ENCODE results near the gene PDZD4. TPM values are rescaled to one million over a fixed set of nuclear protein-coding genes. Genes with fewer than 3 reads are reported as not detected.

PDZD4 gene
- total RNA-seq, 1 experiment from 2014 or later, result 120 TPM

DNA sequence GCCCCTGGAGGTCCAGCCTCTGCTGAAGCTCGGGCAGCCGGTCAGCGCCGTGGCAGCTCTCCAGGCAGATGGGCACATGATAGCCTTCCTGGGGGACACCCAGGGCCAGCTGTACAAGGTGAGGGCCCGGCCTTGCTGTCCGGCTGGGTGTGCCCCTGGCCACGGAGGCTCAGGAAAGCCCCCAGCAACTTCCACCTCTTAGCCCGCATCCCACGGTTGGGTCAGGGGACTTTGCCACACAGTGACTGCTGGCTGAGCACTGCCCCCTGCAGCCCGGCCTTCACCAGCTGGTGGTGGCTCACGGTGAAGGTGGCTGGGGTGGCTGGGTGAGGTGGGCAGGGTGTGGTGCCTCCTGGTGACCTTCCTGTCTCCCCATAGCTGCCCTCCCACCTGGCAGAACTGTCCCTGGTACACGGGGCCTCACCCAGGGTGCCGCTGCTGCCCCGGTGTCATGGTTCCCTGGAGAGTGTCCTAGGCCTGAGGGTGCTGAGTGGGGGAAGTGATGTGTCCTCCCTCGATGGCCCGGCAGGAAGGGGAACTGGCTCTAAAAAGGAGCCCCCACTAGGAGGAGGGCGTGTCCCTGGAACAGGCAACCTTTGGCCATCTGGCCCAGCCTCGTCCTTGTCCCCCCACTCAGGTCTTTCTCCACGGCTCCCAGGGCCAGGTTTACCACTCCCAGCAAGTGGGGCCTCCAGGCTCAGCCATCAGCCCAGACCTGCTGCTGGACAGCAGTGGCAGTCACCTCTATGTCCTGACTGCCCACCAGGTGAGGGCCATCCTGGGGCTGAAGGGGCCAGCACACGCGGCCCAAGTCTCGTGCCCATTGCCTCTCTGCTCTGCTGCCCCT is 61.8 kb downstream of the PDZD4 start:
- H3K9me3 Mint-ChIP-seq, result no peaks in the 10 kb centered on the region
- TF ChIP-seq, protein P1, sequence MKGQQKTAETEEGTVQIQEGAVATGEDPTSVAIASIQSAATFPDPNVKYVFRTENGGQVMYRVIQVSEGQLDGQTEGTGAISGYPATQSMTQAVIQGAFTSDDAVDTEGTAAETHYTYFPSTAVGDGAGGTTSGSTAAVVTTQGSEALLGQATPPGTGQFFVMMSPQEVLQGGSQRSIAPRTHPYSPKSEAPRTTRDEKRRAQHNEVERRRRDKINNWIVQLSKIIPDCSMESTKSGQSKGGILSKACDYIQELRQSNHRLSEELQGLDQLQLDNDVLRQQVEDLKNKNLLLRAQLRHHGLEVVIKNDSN (CRISPR knock-in tag; IDR thresholded peaks at IDR 0.05), result no peak
- TF ChIP-seq MAX (CRISPR knock-in tag; IDR thresholded peaks at IDR 0.05) (no peak), ZNF281 (CRISPR knock-in tag; IDR thresholded peaks at IDR 0.05) (no peak), EMX1 (CRISPR knock-in tag; IDR thresholded peaks at IDR 0.05) (no peak), ZNF232 (CRISPR knock-in tag; IDR thresholded peaks at IDR 0.05) (no peak), NR1H2 (CRISPR knock-in tag; IDR thresholded peaks at IDR 0.05) (no peak)
- TF ChIP-seq, protein P2, sequence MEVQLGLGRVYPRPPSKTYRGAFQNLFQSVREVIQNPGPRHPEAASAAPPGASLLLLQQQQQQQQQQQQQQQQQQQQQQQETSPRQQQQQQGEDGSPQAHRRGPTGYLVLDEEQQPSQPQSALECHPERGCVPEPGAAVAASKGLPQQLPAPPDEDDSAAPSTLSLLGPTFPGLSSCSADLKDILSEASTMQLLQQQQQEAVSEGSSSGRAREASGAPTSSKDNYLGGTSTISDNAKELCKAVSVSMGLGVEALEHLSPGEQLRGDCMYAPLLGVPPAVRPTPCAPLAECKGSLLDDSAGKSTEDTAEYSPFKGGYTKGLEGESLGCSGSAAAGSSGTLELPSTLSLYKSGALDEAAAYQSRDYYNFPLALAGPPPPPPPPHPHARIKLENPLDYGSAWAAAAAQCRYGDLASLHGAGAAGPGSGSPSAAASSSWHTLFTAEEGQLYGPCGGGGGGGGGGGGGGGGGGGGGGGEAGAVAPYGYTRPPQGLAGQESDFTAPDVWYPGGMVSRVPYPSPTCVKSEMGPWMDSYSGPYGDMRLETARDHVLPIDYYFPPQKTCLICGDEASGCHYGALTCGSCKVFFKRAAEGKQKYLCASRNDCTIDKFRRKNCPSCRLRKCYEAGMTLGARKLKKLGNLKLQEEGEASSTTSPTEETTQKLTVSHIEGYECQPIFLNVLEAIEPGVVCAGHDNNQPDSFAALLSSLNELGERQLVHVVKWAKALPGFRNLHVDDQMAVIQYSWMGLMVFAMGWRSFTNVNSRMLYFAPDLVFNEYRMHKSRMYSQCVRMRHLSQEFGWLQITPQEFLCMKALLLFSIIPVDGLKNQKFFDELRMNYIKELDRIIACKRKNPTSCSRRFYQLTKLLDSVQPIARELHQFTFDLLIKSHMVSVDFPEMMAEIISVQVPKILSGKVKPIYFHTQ (CRISPR knock-in tag; IDR thresholded peaks at IDR 0.05), result no peak
- TF ChIP-seq, protein P3, sequence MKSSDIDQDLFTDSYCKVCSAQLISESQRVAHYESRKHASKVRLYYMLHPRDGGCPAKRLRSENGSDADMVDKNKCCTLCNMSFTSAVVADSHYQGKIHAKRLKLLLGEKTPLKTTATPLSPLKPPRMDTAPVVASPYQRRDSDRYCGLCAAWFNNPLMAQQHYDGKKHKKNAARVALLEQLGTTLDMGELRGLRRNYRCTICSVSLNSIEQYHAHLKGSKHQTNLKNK (CRISPR knock-in tag; IDR thresholded peaks at IDR 0.05), result no peak
- TF ChIP-seq, protein P4, sequence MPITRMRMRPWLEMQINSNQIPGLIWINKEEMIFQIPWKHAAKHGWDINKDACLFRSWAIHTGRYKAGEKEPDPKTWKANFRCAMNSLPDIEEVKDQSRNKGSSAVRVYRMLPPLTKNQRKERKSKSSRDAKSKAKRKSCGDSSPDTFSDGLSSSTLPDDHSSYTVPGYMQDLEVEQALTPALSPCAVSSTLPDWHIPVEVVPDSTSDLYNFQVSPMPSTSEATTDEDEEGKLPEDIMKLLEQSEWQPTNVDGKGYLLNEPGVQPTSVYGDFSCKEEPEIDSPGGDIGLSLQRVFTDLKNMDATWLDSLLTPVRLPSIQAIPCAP (CRISPR knock-in tag; IDR thresholded peaks at IDR 0.05), result no peak
- peaks cover 3% of the 10 kb centered on the region; the same call in 1 of the 2 replicates for H3K4me1 Mint-ChIP-seq
- no peak for ATAC-seq
- no peaks in the 10 kb centered on the region for H3K27me3 Mint-ChIP-seq (ENCODE audit: low read depth)
- no peaks in the 10 kb centered on the region for H3K36me3 Mint-ChIP-seq
- no peak for DNase-seq (ENCODE audit: low spot score)
- CTCF ChIA-PET, result interaction anchor here (1.1 to 3.6 kb wide), 5 partner anchors 9 to 178 kb away, joined by 4 to 14 read pairs (median 7); partner anchors contain the start of genes L1CAM and SRPK3
- POLR2A ChIA-PET, result no interaction called here
- no peak overlapping the region for H3K4me3 Mint-ChIP-seq
- H3K27ac Mint-ChIP-seq, result no peak overlapping the region

DNA sequence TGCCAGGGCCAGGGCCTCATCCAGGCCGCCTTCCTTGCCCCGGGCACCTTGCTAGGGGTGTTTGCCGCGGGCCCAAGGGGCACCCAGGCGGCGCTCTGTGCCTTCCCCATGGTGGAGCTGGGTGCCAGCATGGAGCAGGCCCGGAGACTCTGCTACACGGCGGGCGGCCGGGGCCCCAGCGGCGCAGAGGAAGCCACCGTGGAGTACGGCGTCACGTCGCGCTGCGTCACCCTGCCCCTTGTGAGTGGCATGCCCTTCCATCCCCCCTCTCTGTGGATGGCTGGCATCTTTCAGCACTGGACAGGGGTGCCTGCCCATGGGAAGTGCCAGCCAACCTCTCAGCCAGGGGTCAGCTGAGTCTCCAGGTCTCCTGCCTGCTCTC is 62.7 kb downstream of the PDZD4 start:
- Mint-ChIP-seq H3K4me3 (no peak overlapping the region), H3K27me3 (ENCODE audit: low read depth) (no peaks in the 10 kb centered on the region), H3K27ac (no peak overlapping the region), H3K9me3 (no peaks in the 10 kb centered on the region), H3K4me1 (peaks cover 3% of the 10 kb centered on the region; the same call in 1 of the 2 replicates), H3K36me3 (no peaks in the 10 kb centered on the region)
- CTCF ChIA-PET, result interaction anchor here (1.1 to 3.6 kb wide), 4 partner anchors 10 to 179 kb away, joined by 6 to 14 read pairs (median 8); partner anchors contain the start of gene L1CAM
- ATAC-seq (no peak), DNase-seq (ENCODE audit: low spot score) (no peak)
- POLR2A ChIA-PET, result no interaction called here
- TF ChIP-seq CREM (CRISPR knock-in tag; IDR thresholded peaks at IDR 0.05), result no peak
- TF ChIP-seq, protein P5, sequence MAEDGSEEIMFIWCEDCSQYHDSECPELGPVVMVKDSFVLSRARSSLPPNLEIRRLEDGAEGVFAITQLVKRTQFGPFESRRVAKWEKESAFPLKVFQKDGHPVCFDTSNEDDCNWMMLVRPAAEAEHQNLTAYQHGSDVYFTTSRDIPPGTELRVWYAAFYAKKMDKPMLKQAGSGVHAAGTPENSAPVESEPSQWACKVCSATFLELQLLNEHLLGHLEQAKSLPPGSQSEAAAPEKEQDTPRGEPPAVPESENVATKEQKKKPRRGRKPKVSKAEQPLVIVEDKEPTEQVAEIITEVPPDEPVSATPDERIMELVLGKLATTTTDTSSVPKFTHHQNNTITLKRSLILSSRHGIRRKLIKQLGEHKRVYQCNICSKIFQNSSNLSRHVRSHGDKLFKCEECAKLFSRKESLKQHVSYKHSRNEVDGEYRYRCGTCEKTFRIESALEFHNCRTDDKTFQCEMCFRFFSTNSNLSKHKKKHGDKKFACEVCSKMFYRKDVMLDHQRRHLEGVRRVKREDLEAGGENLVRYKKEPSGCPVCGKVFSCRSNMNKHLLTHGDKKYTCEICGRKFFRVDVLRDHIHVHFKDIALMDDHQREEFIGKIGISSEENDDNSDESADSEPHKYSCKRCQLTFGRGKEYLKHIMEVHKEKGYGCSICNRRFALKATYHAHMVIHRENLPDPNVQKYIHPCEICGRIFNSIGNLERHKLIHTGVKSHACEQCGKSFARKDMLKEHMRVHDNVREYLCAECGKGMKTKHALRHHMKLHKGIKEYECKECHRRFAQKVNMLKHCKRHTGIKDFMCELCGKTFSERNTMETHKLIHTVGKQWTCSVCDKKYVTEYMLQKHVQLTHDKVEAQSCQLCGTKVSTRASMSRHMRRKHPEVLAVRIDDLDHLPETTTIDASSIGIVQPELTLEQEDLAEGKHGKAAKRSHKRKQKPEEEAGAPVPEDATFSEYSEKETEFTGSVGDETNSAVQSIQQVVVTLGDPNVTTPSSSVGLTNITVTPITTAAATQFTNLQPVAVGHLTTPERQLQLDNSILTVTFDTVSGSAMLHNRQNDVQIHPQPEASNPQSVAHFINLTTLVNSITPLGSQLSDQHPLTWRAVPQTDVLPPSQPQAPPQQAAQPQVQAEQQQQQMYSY (CRISPR knock-in tag; IDR thresholded peaks at IDR 0.05), result no peak
- TF ChIP-seq, protein P2 (CRISPR knock-in tag; IDR thresholded peaks at IDR 0.05), result no peak
- no peak for TF ChIP-seq ATF2 (CRISPR knock-in tag; IDR thresholded peaks at IDR 0.05; ENCODE audit: borderline replicate concordance, low read depth)
- TF ChIP-seq, protein P6, sequence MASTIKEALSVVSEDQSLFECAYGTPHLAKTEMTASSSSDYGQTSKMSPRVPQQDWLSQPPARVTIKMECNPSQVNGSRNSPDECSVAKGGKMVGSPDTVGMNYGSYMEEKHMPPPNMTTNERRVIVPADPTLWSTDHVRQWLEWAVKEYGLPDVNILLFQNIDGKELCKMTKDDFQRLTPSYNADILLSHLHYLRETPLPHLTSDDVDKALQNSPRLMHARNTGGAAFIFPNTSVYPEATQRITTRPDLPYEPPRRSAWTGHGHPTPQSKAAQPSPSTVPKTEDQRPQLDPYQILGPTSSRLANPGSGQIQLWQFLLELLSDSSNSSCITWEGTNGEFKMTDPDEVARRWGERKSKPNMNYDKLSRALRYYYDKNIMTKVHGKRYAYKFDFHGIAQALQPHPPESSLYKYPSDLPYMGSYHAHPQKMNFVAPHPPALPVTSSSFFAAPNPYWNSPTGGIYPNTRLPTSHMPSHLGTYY (CRISPR knock-in tag; IDR thresholded peaks at IDR 0.05), result no peak
- TF ChIP-seq FOXP1 (CRISPR knock-in tag; IDR thresholded peaks at IDR 0.05; ENCODE audit: borderline replicate concordance), result no peak

All from WTC11 (cell line).